Daoy (cell line): Measurements from ENCODE around the gene ZNF358. TPM values are rescaled to one million over a fixed set of nuclear protein-coding genes. Genes with fewer than 3 reads are reported as not detected.

ENCODE experiments used
- DNase-seq: peaks from one replicate; pipeline ENCODE4 v3.0.0-alpha.2; 2015; ENCODE audit warnings: low read depth
- total RNA-seq: library from RNA; depleted of rRNA; stranded (reverse); fragments of >200 nt; shearing (Covaris generic); gene quantifications from 2 replicates; pipeline ENCODE4 v1.2.3, GENCODE V29; 2014

Gene ZNF358
- total RNA-seq, 1 experiment from 2014 or later = 16.9 TPM

GRCh38 chr19:7489609-7490044, 26.3 kb upstream of the ZNF358 start:
- DNase-seq = no peak

- DNase-seq = peak; percentile 48
These were observed 23.8 kb upstream of the ZNF358 start for GRCh38 chr19:7492142-7492541.

- peak; percentile 59 for DNase-seq
These were observed 23.3 kb upstream of the ZNF358 start for GRCh38 chr19:7492558-7492957.

GRCh38 chr19:7494416-7495098, 21.3 kb upstream of the ZNF358 start:
- DNase-seq = no peak

- no peak for DNase-seq
These were observed 18.6 kb upstream of the ZNF358 start for GRCh38 chr19:7497292-7497691.

- peak; percentile 84 for DNase-seq
These were observed 15.0 kb upstream of the ZNF358 start for GRCh38 chr19:7500811-7501450.

- DNase-seq = no peak
These were observed 13.4 kb upstream of the ZNF358 start for GRCh38 chr19:7502552-7502951.

- DNase-seq = no peak
These were observed 11.2 kb upstream of the ZNF358 start for GRCh38 chr19:7504684-7505083.

GRCh38 chr19:7505288-7505681, 10.6 kb upstream of the ZNF358 start:
- DNase-seq = no peak

GRCh38 chr19:7505682-7506384, 10.1 kb upstream of the ZNF358 start:
- DNase-seq = no peak

GRCh38 chr19:7506385-7507328, 9.2 kb upstream of the ZNF358 start:
- peak; percentile 95 for DNase-seq

GRCh38 chr19:7507884-7508283, 8.0 kb upstream of the ZNF358 start:
- peak; percentile 95 for DNase-seq

GRCh38 chr19:7509625-7510024, 6.3 kb upstream of the ZNF358 start:
- DNase-seq = no peak

GRCh38 chr19:7512400-7512851, 3.5 kb upstream of the ZNF358 start:
- DNase-seq = no peak

GRCh38 chr19:7513809-7514642, 1.9 kb upstream of the ZNF358 start:
- DNase-seq = no peak

GRCh38 chr19:7515110-7515644, 726 bp upstream of the ZNF358 start:
- no peak for DNase-seq

- no peak for DNase-seq
These were observed 430 bp downstream of the ZNF358 start for GRCh38 chr19:7516333-7516732.

GRCh38 chr19:7516878-7517277, 975 bp downstream of the ZNF358 start:
- no peak for DNase-seq

GRCh38 chr19:7519361-7520130, 3.6 kb downstream of the ZNF358 start:
- DNase-seq = no peak
